ENCODE data around the gene PRKCB.

DNA sequence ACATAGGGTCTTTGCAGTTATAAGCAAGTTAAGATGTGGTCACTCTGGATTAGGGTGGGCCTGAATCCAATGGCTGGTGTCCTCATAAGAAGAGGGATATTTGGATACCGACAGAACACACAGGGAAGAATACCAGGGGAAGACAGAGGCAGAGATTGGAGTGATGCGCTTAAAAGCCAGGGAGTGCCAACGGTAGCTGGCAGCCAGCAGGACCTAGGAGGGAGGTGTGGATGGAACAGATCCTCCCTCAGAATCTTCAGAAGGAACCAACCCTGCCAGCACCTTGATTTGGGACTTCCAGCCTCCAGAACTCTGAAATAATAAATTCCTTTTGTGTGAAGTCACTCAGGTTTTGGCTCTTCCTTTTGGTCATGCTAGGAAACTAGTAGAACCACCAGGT lies 310.1 kb downstream of the PRKCB start:
- TF ChIP-seq, protein P1, sequence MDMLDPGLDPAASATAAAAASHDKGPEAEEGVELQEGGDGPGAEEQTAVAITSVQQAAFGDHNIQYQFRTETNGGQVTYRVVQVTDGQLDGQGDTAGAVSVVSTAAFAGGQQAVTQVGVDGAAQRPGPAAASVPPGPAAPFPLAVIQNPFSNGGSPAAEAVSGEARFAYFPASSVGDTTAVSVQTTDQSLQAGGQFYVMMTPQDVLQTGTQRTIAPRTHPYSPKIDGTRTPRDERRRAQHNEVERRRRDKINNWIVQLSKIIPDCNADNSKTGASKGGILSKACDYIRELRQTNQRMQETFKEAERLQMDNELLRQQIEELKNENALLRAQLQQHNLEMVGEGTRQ (IDR thresholded peaks at IDR 0.05; ENCODE audit: low read length) = no peak
- TF ChIP-seq JUND (IDR thresholded peaks at IDR 0.05; ENCODE audit: low read length) = no peak
- TF ChIP-seq, protein P2, sequence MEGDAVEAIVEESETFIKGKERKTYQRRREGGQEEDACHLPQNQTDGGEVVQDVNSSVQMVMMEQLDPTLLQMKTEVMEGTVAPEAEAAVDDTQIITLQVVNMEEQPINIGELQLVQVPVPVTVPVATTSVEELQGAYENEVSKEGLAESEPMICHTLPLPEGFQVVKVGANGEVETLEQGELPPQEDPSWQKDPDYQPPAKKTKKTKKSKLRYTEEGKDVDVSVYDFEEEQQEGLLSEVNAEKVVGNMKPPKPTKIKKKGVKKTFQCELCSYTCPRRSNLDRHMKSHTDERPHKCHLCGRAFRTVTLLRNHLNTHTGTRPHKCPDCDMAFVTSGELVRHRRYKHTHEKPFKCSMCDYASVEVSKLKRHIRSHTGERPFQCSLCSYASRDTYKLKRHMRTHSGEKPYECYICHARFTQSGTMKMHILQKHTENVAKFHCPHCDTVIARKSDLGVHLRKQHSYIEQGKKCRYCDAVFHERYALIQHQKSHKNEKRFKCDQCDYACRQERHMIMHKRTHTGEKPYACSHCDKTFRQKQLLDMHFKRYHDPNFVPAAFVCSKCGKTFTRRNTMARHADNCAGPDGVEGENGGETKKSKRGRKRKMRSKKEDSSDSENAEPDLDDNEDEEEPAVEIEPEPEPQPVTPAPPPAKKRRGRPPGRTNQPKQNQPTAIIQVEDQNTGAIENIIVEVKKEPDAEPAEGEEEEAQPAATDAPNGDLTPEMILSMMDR (IDR thresholded peaks at IDR 0.05; ENCODE audit: control extremely low read depth in 1 of 3, insufficient read depth in 1 of 3, low read depth in 1 of 3, low read length in 3 of 3) = no peak
- TF ChIP-seq RFX5 (IDR thresholded peaks at IDR 0.05; ENCODE audit: borderline replicate concordance, low read depth, low read length) = no peak
- TF ChIP-seq CHD2 (IDR thresholded peaks at IDR 0.05; ENCODE audit: low read length) = no peak
- no peak for TF ChIP-seq EZH2 (IDR thresholded peaks at IDR 0.05; ENCODE audit: low read depth, low read length, severe bottlenecking)
- no peak for TF ChIP-seq PHF8 (conservative IDR thresholded peaks at IDR 0.05; ENCODE audit: low read depth, low read length)
- no peak for TF ChIP-seq POLR2AphosphoS5 (IDR thresholded peaks at IDR 0.05; ENCODE audit: low read depth, low read length)
- TF ChIP-seq SIX5 (IDR thresholded peaks at IDR 0.05; ENCODE audit: low read depth, low read length) = no peak
